IMR-90 (cell line): ENCODE data around the gene IFI44L. TPM values are rescaled to one million over a fixed set of nuclear protein-coding genes. Genes with fewer than 3 reads are reported as not detected.

ENCODE experiments used
- ATAC-seq: fragments of 200-7000 bp; cut with Tn5 transposase; 2 replicates; pipeline ENCODE4 v1.9.1; 2020; ENCODE audit warnings: low read depth, mild to moderate bottlenecking, moderate library complexity
- BruUV-seq: library from RNA; stranded (reverse); fragments of 400-500 nt; replicated peaks from 2 replicates; lab custom pipeline; 2021; lab: Mats Ljungman, UMichigan
- CTCF ChIA-PET: fragments of 300-600 bp; formaldehyde crosslinking; extraction: SDS; loops from one replicate; lab custom pipeline; 2021; ENCODE audit warnings: antibody characterized with exemption; lab: Yijun Ruan, JAX
- POLR2A ChIA-PET: fragments of 300-600 bp; sonication (Branson Sonifier 250); formaldehyde crosslinking; loops from one replicate; lab custom pipeline; 2022; ENCODE audit warnings: antibody characterized with exemption; ENCODE audit not compliant: unreplicated experiment; lab: Charles Lee
- DNase-seq: peaks from one replicate; pipeline ENCODE4 v3.0.0; 2013
- H2AFZ ChIP-seq: replicated peaks from 2 replicates; pipeline ENCODE3; 2013; ENCODE audit warnings: low read length, mild to moderate bottlenecking; ENCODE audit not compliant: poor library complexity
- H2AK5ac ChIP-seq: 2 replicates; pipeline ENCODE4 v1.6.1; 2013; ENCODE audit warnings: low read depth, low read length, inconsistent platforms
- H2AK9ac ChIP-seq: replicated peaks from 2 replicates; pipeline ENCODE3; 2013; ENCODE audit warnings: mild to moderate bottlenecking, low read depth, low read length, moderate library complexity; ENCODE audit not compliant: poor library complexity
- H2BK120ac ChIP-seq: 2 replicates; pipeline ENCODE4 v1.6.1; 2013; ENCODE audit warnings: low read depth, low read length, inconsistent platforms
- H2BK15ac ChIP-seq: 3 replicates; pipeline ENCODE4 v1.6.1; 2013; ENCODE audit warnings: low read depth, low read length, inconsistent platforms
- H2BK20ac ChIP-seq: 2 replicates; pipeline ENCODE4 v1.6.1; 2013; ENCODE audit warnings: low read depth, mild to moderate bottlenecking, inconsistent platforms, low read length, moderate library complexity
- H2BK5ac ChIP-seq: 2 replicates; pipeline ENCODE4 v1.6.1; 2013; ENCODE audit warnings: mild to moderate bottlenecking, low read depth, low read length, inconsistent platforms; ENCODE audit not compliant: poor library complexity, severe bottlenecking
- H3K14ac ChIP-seq: replicated peaks from 2 replicates; pipeline ENCODE4 v1.6.1; 2013; ENCODE audit warnings: low read depth, low read length, inconsistent platforms
- H3K18ac ChIP-seq: 2 replicates; pipeline ENCODE4 v1.6.1; 2013; ENCODE audit warnings: low read depth, low read length, control low read depth
- H3K23ac ChIP-seq: 2 replicates; pipeline ENCODE4 v1.6.1; 2013; ENCODE audit warnings: low read depth, low read length, inconsistent platforms
- H3K27ac ChIP-seq: 2 replicates; pipeline ENCODE4 v1.5.1; 2013; ENCODE audit warnings: mild to moderate bottlenecking, control low read depth, low read length; ENCODE audit not compliant: insufficient read depth
- H3K27me3 ChIP-seq: 2 replicates; pipeline ENCODE4 v1.6.1; 2013; ENCODE audit warnings: low read length; ENCODE audit not compliant: control insufficient read depth, insufficient read depth
- H3K36me3 ChIP-seq: 2 replicates; pipeline ENCODE4 v1.6.1; 2013; ENCODE audit warnings: low read length, mixed read lengths; ENCODE audit not compliant: control insufficient read depth, insufficient read depth
- H3K4ac ChIP-seq: 2 replicates; pipeline ENCODE4 v1.6.1; 2013; ENCODE audit warnings: low read depth, low read length, inconsistent platforms
- H3K4me1 ChIP-seq: 2 replicates; pipeline ENCODE4 v1.6.1; 2013; ENCODE audit warnings: low read length, mixed read lengths; ENCODE audit not compliant: control insufficient read depth, insufficient read depth
- H3K4me2 ChIP-seq: 2 replicates; pipeline ENCODE4 v1.6.1; 2013; ENCODE audit warnings: low read depth, mild to moderate bottlenecking, control low read depth, low read length, moderate library complexity
- H3K4me3 ChIP-seq: 2 replicates; pipeline ENCODE4 v1.5.1; 2013; ENCODE audit warnings: low read depth, mild to moderate bottlenecking, control low read depth, low read length, moderate library complexity; ENCODE audit not compliant: insufficient read depth
- H3K56ac ChIP-seq: 2 replicates; pipeline ENCODE4 v1.6.1; 2013; ENCODE audit warnings: low read length, inconsistent platforms; ENCODE audit not compliant: insufficient read depth; ENCODE audit errors: extremely low read depth
- H3K79me1 ChIP-seq, 2 experiments: 2 replicates each; pipeline ENCODE4 v1.6.1; 2013; ENCODE audit warnings: low read length in 2 of 2, inconsistent platforms in 1 of 2, low read depth in 1 of 2
- H3K9ac ChIP-seq: 2 replicates; pipeline ENCODE4 v1.6.1; 2013; ENCODE audit warnings: low read depth, low read length, control low read depth
- H3K9me1 ChIP-seq: 2 replicates; pipeline ENCODE4 v1.6.1; 2013; ENCODE audit warnings: low read length, inconsistent platforms; ENCODE audit not compliant: insufficient read depth
- H3K9me3 ChIP-seq: 2 replicates; pipeline ENCODE4 v1.6.1; 2013; ENCODE audit warnings: low read length; ENCODE audit not compliant: control insufficient read depth, insufficient read depth
- H4K20me1 ChIP-seq: 2 replicates; pipeline ENCODE4 v1.6.1; 2013; ENCODE audit warnings: low read length, inconsistent platforms; ENCODE audit not compliant: insufficient read depth
- H4K5ac ChIP-seq: 2 replicates; pipeline ENCODE4 v1.6.1; 2013; ENCODE audit warnings: mild to moderate bottlenecking, low read depth, low read length, control low read depth
- H4K8ac ChIP-seq, 2 experiments: 2 replicates each; pipeline ENCODE4 v1.6.1; 2013; ENCODE audit warnings: low read depth in 2 of 2, low read length in 2 of 2, control low read depth in 1 of 2, inconsistent platforms in 1 of 2
- H4K91ac ChIP-seq: 2 replicates; pipeline ENCODE4 v1.6.1; 2013; ENCODE audit warnings: low read depth, low read length, inconsistent platforms; ENCODE audit not compliant: insufficient read depth
- BHLHE40 ChIP-seq: fragments of 150-350 bp; IDR thresholded peaks from 2 replicates; pipeline ENCODE4 v1.6.1; 2016; ENCODE audit warnings: mild to moderate bottlenecking, low read depth, low read length
- CEBPB ChIP-seq: IDR thresholded peaks from 2 replicates; pipeline ENCODE4 v1.6.1; 2012; ENCODE audit warnings: low read depth, low read length, improper control_type of control experiment
- CHD1 ChIP-seq: IDR thresholded peaks from 2 replicates; pipeline ENCODE4 v1.6.1; 2012; ENCODE audit warnings: low read depth, low read length, improper control_type of control experiment
- FOS ChIP-seq: fragments of 150-350 bp; IDR thresholded peaks from 2 replicates; pipeline ENCODE4 v1.6.1; 2016; ENCODE audit warnings: low read depth, low read length
- MAFK ChIP-seq: IDR thresholded peaks from 2 replicates; pipeline ENCODE4 v1.6.1; 2012; ENCODE audit warnings: low read depth, low read length, improper control_type of control experiment
- MAZ ChIP-seq: IDR thresholded peaks from 2 replicates; pipeline ENCODE4 v1.6.1; 2012; ENCODE audit warnings: low read depth, mild to moderate bottlenecking, low read length, improper control_type of control experiment, moderate library complexity, borderline replicate concordance
- MXI1 ChIP-seq: IDR thresholded peaks from 2 replicates; pipeline ENCODE4 v1.6.1; 2012; ENCODE audit warnings: low read depth, mild to moderate bottlenecking, low read length, moderate library complexity, borderline replicate concordance
- NFE2L2 ChIP-seq: fragments of 150-350 bp; IDR thresholded peaks from 2 replicates; pipeline ENCODE4 v1.6.1; 2016; ENCODE audit warnings: low read depth, mild to moderate bottlenecking, low read length
- POLR2A ChIP-seq: IDR thresholded peaks from 2 replicates; pipeline ENCODE4 v1.6.1; 2012; ENCODE audit warnings: mild to moderate bottlenecking, low read depth, low read length
- RAD21 ChIP-seq: IDR thresholded peaks from 2 replicates; pipeline ENCODE4 v1.6.1; 2012; ENCODE audit warnings: low read length, improper control_type of control experiment
- RCOR1 ChIP-seq: IDR thresholded peaks from 2 replicates; pipeline ENCODE4 v1.6.1; 2012; ENCODE audit warnings: mild to moderate bottlenecking, low read length, improper control_type of control experiment; ENCODE audit not compliant: insufficient replicate concordance
- RFX5 ChIP-seq: IDR thresholded peaks from 2 replicates; pipeline ENCODE4 v1.8.0; 2012; ENCODE audit warnings: low read depth, mild to moderate bottlenecking, low read length, moderate library complexity
- SMC3 ChIP-seq: fragments of 150-350 bp; IDR thresholded peaks from 2 replicates; pipeline ENCODE4 v1.6.1; 2016; ENCODE audit warnings: low read depth, mild to moderate bottlenecking, antibody characterized with exemption, low read length, moderate library complexity
- WGBS, 2 experiments: methylation state at CpG; one replicate each; pipeline versions ENCODE4 v1.1.5 to v1.1.7; 2013; ENCODE audit warnings: missing lambda C conversion rate in 2 of 2; ENCODE audit not compliant: insufficient read length in 1 of 2; ENCODE audit errors: extremely low coverage in 2 of 2; 5-methylcytosine and 5-hydroxymethylcytosine counted together
- dilution Hi-C: fragments of 300-500 bp; cut with HindIII; formaldehyde crosslinking; loops from one replicate; pipeline ENCODE4 v1.14.3; 2018; ENCODE audit warnings: low sequenced_read_pairs; ENCODE audit not compliant: unreplicated experiment
- in situ Hi-C: fragments of 300-500 bp; cut with MboI; formaldehyde crosslinking; loops from 3 replicates; pipeline ENCODE4 v1.14.3; 2019; ENCODE audit warnings: low sequenced_read_pairs, inconsistent platforms, mixed read lengths
- intact Hi-C: fragments of 100-400 bp; cut with micrococcal nuclease; formaldehyde crosslinking; loops from 2 replicates; pipeline ENCODE4 v1.10.0; 2022
- polyA plus RNA-seq, 3 experiments: library from polyadenylated mRNA; depleted of rRNA; stranded (reverse); fragments of >200 nt; gene quantifications; 2 replicates each; pipeline ENCODE4 v1.2.3, GENCODE V29; 2012; ENCODE audit warnings: low replicate concordance in 1 of 3
- total RNA-seq: library from RNA; depleted of rRNA; stranded (reverse); fragments of >200 nt; gene quantifications from 2 replicates; pipeline ENCODE4 v1.2.3, GENCODE V29; 2012
- TF ChIP-seq, protein P1 (sequence below): conservative IDR thresholded peaks from 2 replicates; pipeline ENCODE4 v1.5.1; 2012; ENCODE audit warnings: mild to moderate bottlenecking, low read depth, low read length, improper control_type of control experiment
- TF ChIP-seq, protein P2 (sequence below): fragments of 150-350 bp; IDR thresholded peaks from 2 replicates; pipeline ENCODE4 v1.6.1; 2016; ENCODE audit warnings: low read depth, mild to moderate bottlenecking, low read length, moderate library complexity, borderline replicate concordance
- TF ChIP-seq, protein P3 (sequence below): fragments of 150-350 bp; IDR thresholded peaks from 2 replicates; pipeline ENCODE4 v1.6.1; 2017; ENCODE audit warnings: mild to moderate bottlenecking, antibody characterized with exemption, low read length, low read depth

IFI44L gene
- total and polyA plus RNA-seq, 2 of the 4 experiments (the other 2 are of a cell fraction), result 0.18 to 0.19 TPM

DNA sequence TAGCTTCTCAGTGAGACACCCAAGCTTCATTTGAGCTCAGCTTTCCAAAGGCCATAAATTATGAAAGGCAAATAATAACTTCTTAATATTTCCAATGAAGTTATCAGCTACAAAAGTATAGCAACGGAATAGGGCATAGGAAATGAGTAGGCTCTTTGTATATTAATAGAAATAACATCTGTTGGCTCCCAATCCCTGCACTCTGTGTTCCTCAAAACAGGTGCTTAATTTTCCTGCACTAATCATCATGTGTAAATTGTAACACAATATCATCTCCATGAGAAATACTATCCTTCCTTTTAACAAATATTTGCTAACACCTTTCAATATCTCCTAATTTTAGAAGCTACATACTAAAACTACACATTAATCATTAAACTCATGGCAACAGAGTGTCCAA, 19.2 kb upstream of the IFI44L start:
- dilution Hi-C loops (loop anchor here (10.0 kb wide), 1 partner anchor 456 kb away; no protein-coding TSS in a partner anchor), intact Hi-C loops (loop anchor here (10.0 kb wide), 1 partner anchor 256 kb away; no protein-coding TSS in a partner anchor), in situ Hi-C loops (no loop called here)
- H3K4me2 ChIP-seq, result no peak overlapping the region
- ChIA-PET POLR2A (no interaction called here), CTCF (interaction anchor here (1.8 to 2.2 kb wide), 2 partner anchors 455 to 469 kb away, joined by 5 to 7 read pairs; no protein-coding TSS in a partner anchor)
- TF ChIP-seq CEBPB, result no peak
- TF ChIP-seq MAZ, result no peak
- no peak for TF ChIP-seq POLR2A
- TF ChIP-seq CHD1, result no peak
- TF ChIP-seq, protein P1, sequence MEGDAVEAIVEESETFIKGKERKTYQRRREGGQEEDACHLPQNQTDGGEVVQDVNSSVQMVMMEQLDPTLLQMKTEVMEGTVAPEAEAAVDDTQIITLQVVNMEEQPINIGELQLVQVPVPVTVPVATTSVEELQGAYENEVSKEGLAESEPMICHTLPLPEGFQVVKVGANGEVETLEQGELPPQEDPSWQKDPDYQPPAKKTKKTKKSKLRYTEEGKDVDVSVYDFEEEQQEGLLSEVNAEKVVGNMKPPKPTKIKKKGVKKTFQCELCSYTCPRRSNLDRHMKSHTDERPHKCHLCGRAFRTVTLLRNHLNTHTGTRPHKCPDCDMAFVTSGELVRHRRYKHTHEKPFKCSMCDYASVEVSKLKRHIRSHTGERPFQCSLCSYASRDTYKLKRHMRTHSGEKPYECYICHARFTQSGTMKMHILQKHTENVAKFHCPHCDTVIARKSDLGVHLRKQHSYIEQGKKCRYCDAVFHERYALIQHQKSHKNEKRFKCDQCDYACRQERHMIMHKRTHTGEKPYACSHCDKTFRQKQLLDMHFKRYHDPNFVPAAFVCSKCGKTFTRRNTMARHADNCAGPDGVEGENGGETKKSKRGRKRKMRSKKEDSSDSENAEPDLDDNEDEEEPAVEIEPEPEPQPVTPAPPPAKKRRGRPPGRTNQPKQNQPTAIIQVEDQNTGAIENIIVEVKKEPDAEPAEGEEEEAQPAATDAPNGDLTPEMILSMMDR, result no peak
- TF ChIP-seq MAFK, result no peak
- no peak for TF ChIP-seq FOS
- no peak for TF ChIP-seq RFX5
- TF ChIP-seq NFE2L2, result no peak
- TF ChIP-seq BHLHE40, result no peak
- no peak for TF ChIP-seq RAD21
- no peak for TF ChIP-seq SMC3
- TF ChIP-seq, protein P2, sequence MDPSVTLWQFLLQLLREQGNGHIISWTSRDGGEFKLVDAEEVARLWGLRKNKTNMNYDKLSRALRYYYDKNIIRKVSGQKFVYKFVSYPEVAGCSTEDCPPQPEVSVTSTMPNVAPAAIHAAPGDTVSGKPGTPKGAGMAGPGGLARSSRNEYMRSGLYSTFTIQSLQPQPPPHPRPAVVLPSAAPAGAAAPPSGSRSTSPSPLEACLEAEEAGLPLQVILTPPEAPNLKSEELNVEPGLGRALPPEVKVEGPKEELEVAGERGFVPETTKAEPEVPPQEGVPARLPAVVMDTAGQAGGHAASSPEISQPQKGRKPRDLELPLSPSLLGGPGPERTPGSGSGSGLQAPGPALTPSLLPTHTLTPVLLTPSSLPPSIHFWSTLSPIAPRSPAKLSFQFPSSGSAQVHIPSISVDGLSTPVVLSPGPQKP, result no peak
- TF ChIP-seq MXI1, result no peak
- TF ChIP-seq, protein P3, sequence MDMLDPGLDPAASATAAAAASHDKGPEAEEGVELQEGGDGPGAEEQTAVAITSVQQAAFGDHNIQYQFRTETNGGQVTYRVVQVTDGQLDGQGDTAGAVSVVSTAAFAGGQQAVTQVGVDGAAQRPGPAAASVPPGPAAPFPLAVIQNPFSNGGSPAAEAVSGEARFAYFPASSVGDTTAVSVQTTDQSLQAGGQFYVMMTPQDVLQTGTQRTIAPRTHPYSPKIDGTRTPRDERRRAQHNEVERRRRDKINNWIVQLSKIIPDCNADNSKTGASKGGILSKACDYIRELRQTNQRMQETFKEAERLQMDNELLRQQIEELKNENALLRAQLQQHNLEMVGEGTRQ, result no peak
- no peak for TF ChIP-seq RCOR1
- H2BK120ac ChIP-seq, result no peak overlapping the region
- H3K56ac ChIP-seq, result no peak overlapping the region
- no peak overlapping the region for H3K4ac ChIP-seq
- no peak overlapping the region for H3K14ac ChIP-seq
- no peak overlapping the region for H4K8ac ChIP-seq
- H3K23ac ChIP-seq, result no peak overlapping the region
- no peak for DNase-seq
- H3K18ac ChIP-seq, result no peak overlapping the region
- H3K9me1 ChIP-seq, result no peaks in the 10 kb centered on the region
- no peak overlapping the region for H2AK5ac ChIP-seq
- no peaks in the 10 kb centered on the region for H3K36me3 ChIP-seq
- H2BK5ac ChIP-seq, result no peak overlapping the region
- BruUV-seq, result no TSS peak
- H4K20me1 ChIP-seq, result no peaks in the 10 kb centered on the region
- no peaks in the 10 kb centered on the region for H3K4me1 ChIP-seq
- no peak overlapping the region for H3K9ac ChIP-seq
- H3K9me3 ChIP-seq, result no peaks in the 10 kb centered on the region
- no peaks in the 10 kb centered on the region for H3K79me1 ChIP-seq
- no peak overlapping the region for H2AFZ ChIP-seq
- H4K91ac ChIP-seq, result no peak overlapping the region
- no peaks in the 10 kb centered on the region for H3K27me3 ChIP-seq
- no peak overlapping the region for H4K5ac ChIP-seq
- no CpG with 5 or more reads among the region's 1 CpG for WGBS, 2 experiments
- H2AK9ac ChIP-seq, result no peak overlapping the region
- no peak overlapping the region for H2BK20ac ChIP-seq
- no peak overlapping the region for H3K27ac ChIP-seq
- no peak overlapping the region for H2BK15ac ChIP-seq
- H3K4me3 ChIP-seq, result no peak overlapping the region
- no peak for ATAC-seq
